Hematopoietic multipotent progenitor cell treated with erythropoietin and hydrocortisone succinate and interleukin-3 and kit ligand, for 17 days (in vitro differentiated cells): ENCODE data around the gene RPIA.
"Not testable (repeated sequence)": the region's sequence is repeated elsewhere in the genome, so short reads cannot be mapped to it uniquely, and the experiment has no call there.

Source experiments
- DNase-seq: peaks from one replicate; pipeline ENCODE4 v3.0.0-alpha.2; 2015; ENCODE audit warnings: low spot score

Gene RPIA

DNA sequence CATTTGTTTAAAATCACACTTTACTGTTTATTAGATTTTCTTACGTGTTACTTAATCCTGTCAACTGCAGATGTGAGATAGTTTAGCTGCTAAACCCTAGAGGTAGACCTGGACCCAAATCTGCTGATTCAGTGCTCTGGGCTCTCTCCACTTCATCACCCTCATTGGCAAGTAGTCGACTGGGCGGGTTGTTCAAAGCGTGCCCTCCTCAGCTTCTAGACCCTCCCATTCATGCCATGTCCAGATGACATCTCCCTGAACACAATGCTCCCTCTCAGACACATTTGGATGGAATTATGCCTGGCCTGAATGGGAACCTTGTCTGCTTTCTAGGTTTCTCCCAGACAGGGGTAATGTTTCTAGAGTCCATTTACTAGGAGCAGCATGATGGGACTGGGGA is 43.7 kb downstream of the RPIA start:
- DNase-seq, result peak; percentile 89

DNA sequence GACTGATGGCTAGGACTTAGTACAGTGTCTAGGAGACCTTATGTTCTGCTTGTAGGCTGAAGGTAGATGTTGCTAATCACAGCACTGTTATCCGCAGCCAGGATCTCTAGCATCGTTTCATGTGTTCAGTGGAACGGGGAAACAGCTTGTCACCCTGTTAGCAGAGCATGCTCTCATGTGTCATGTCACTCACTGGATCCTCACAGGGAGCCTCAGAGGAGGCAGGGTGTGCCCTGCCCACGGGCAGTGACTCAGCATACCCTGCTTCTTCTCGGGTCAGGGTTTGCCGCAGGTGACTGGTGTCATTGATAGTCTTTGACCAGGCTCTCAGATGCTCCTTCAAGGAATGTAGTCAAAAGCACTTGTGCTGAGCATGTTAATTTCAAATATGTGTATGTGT is 44.4 kb downstream of the RPIA start:
- peak; percentile 94 for DNase-seq

DNA sequence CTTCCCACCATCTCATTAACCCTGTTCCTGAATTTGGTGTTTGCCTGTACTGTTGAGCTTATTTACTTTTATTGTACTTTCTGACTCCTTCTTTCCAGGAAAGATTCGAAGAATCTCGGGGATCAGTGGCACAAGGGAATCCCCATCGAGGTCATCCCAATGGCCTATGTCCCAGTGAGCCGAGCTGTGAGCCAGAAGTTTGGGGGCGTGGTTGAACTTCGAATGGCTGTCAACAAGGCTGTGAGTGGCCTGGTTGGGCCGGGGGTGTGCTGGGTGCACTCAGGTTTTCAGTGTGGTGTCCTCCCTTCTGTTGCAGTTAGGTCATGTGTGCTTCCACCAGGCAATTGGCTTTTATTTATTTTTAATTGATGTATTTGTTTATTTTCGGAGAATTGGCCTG is 45.0 kb downstream of the RPIA start:
- DNase-seq, result peak; percentile 61

DNA sequence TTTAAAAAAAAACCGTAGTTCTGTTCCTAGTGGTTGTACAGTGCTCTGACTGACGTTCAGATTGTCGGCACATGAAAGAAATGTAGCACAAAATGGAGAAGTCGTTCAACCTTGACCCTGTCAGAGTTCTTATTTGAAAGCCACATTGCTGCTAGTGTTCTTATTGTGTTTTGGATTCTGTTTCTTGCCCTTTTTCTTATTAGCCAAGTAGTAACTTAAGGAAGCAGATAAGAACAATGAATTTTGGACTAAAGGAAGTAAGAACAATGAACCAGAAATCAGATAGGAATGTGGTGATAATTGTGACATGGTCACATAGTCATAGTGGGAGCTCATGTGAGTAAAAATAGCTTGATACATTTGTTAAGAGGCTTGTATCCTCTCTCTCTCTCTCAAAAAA is 45.9 kb downstream of the RPIA start:
- peak; percentile 33 for DNase-seq

DNA sequence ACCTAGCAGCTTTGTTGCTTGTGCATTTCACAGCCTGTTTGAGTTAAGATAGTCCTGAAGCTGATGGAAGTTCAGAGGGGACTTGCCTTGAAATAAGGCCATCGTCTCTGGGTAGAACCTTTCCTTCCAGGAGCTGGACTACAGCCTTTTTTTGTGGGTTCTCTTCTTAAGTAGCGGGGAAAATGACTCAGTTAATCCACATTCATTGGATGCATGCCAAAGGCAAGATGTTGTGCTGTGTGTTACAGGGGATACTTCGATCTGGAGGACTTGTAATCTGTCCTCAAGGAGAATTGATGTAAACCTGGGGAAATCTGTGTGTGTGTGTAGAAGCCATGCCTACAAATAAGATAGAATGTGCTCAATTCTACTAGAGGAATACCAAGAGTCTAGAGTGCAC is 46.8 kb downstream of the RPIA start:
- peak; percentile 78 for DNase-seq

DNA sequence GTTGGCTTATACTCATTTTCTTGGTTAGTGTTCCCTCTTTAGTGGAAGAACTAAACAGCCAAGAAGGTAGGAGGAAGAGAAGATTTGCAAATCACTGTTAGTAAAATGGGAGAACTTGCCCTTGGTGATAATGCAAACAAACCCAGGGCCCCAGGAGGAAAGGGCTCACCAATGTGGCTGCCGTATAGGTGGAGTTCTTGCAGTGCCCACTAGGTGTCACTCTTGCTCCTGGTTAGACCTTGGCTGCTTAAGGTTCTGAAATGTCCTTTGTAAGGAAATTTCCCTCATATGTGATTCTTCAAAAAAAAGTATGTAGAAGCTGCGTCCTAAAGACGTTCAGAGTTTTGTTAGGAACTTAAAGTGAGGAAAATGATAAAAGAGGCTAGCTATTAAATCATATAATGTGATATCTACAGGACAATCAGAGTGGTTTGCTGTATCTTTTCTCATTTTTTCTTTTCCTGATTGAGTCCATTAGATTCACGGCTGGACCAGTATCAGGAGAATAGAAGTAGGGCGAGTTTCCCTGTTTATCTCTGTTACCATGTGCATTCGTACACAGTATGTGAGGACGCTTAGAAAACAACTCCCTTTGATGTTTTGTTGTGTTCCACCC is 48.6 kb downstream of the RPIA start:
- peak; percentile 91 for DNase-seq

DNA sequence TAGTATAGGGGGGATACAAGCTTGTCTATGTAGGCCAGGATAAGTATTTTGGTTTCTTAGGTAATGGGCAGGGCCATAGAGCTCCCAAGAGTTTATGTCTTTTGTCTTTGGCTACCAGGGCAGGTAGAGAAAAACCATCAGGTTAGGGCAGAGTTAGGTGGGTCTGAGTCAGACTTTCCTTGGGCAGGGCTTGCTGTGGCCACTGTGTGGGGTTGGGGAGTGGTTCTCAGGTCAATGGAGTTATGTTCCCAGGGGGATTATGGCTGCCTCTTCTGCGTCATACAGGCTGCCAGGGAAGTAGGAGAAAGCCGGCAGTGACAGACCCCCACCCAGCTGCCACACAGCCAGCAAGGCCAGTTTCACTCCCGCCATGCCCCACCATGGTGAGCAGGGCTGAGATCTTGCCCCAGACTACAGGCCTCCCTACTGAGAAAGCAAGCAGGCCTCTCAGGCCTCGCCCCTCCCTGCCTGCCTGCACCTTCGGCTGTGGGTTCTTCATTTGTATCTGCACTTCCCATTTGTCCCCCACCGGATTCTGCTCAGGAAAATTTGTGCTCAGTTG is 55.5 kb downstream of the RPIA start:
- DNase-seq, result peak; percentile 36

DNA sequence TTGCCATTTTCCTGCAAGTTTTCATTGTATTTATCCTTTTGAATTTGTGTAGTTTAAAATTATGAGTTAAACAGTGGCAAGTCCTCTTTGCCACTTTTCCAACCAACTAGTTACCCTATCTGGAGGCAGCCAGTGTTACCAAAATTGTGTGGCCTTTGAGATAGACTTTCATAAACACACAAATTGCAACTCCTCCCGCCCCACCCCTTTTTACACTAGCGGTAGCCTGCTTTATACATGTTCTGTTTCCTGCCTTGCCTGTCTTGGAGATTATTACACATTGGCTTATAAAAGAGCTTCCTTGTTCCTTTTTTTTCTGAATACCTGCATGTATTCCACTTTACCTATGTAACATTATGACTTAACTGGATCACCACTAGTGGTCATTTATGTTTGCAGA is 56.5 kb downstream of the RPIA start:
- peak; percentile 78 for DNase-seq

DNA sequence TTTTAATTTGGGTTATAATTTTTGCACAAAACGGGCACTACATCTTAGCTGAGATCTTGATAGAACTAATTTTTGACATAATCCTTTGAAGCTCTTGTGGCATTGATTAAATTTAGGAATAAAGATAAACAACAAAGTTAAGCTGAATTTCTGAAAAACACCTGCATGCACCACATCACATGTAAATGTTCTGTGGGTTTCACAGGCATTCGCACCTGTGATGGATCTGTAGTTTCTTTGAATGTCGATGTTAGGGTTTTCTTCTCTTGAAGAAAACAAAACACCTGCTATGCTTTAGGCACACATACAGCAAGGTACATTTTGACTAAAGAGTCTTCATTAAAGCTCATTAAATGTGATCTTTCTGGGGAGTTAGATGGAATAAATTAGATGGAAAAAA is 60.3 kb downstream of the RPIA start:
- DNase-seq, result no peak

DNA sequence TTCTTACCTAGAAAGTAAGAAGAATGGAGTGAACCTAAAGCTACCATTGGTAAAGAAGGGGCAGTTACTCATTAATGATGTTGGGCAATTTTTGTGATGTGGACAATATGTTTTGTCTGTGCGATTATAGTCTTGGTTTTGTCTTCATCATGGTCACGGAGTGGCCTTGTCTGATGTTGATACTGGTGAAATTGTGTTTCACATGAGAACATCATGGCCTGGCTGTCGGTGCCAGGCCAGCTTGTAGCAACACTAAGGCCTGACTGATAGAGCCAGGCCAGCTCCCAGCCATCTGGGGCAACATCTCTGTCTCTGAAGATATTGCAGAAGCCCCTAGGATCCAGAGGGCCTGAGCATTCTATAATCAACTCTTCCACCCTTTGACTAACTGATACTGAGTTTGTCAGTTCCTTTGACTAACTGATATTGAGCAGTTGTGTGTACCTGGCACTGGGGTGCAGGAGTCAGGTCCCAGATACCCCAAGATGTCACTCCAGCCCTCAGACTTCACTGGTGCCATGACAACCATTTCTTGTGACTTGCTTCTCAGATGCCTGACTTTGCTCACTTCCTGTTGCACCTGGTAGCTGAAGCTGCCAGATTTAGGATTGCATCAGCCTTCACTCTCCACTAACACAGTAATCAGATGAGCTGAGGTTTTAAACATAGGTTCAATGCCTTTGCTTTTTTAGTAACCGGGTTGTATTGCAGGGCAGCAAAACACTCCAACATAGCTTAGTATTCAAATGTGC is 62.5 kb downstream of the RPIA start:
- DNase-seq, result no peak

DNA sequence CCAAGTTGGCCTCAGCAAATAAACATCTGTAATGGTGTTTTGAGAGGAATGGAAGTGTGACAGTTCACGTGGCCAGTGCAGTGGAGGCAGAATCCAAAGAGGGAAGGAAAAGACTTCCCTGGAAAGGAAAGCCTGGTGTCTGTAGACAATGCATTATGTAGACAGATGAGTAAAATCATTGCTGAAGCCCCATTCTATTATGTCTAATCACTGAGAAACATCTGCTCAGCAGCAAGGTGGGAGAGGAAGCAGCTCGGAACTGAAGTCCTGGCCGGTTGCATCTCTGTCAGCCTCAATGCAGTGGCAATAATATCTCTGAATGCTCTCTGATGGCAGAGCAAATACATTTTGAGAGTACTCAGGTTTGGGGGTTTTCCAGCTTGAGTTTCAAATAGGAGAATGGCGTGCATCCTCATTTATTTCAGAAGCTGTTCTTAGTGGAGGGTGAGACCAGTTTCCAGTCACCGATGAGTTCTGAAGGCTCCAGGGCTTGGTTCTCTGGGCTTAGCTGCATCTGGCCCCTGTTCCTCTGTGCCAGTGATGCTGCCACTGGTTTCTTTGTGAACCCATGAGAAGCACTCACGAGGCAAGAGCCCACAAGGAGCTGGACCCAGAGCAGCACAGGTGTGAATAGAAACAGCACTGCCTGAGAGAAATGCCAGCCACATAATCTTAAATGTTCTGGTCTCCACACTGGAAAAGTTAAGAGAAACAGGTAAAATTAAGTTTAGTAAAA is 63.3 kb downstream of the RPIA start:
- DNase-seq, result no peak

DNA sequence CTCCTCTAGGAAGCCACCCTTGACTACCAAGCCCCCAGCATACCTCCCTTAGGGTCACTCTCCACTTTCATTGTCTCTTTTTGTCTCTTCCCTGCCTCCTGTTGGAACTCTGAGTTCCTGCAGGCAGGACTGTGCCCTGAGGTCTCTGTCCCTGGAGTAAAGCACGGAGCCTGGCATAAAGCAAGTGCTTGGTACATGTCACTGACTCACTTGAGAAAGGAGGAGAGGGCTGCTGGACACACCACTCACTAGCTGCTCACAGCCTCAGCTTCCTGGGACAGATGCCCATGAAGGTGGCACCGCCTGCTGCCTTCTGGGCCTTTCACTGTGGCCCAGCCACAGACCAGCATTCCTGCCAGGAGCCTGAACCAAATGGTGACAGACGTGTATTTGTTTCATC is 64.4 kb downstream of the RPIA start:
- no peak for DNase-seq

DNA sequence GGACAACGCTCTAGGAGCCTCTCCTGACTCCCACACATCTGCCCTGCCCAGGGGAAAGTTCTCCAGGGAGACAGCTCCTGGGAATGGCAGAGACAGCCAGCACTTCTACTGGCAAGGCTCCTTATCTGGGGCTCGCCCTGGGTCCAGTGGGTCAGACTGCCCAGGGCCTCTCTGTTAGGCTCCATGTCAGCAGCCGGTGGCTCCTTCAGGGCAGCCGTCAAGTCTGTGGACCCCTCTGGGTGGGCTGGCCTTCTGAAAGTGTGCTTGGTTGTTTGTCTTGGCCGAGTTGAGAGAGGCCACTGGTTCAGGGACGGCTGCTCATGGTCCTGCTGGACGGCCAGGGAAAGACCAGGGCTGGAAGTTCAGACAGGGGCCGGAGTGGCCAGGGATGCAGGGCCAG is 65.6 kb downstream of the RPIA start:
- no peak for DNase-seq

DNA sequence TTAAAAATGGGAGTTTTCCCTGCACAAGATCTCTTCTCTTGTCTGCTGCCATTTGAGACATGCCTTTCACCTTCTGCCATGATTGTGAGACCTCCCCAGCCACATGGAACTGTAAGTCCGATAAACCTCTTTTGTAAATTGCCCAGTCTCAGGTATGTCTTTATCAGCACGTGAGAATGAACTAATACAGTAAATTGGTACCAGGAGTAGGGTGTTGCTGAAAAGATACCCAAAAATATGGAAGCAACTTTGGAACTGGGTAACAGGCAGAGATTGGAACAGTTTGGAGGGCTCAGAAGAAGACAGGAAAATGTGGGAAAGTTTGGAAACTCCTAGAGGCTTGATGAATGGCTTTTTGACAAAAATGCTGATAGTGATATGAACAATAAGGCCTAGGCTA is 67.2 kb downstream of the RPIA start:
- not testable (repeated sequence) for DNase-seq

DNA sequence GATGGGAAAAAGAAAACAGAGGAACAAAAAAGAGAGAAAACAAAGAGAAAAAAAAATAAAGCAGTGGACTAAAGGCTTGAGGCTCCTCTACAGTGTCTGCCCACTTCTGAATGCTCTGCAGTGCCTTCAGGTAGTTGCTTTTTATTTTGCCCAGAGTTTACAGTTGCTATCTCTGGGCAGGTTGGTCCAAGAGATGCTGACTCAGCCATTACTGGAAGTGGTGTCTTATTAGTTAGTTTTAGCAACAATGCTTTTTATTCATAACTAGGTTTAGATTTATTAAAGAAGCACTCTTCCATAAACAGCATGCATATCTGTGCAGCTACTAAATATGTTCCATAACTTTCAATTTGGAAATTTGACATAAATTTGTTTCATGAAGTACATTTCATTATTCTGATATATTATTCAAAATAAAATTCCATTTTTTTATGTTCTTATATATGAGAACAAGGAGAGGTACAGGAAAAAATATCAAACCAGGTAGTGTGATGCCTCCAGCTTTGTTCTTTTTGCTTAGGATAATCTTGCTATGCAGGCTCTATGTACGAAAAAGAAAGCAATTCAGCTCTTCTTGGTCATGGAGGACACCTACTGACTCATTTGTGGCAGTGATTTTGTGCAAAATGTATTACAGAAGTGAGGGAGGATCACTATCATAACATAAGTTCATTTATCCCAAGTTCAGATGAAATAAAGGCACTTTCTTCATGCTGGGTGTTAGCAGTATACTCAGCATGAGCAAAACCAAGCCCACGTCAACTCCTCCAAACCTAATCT is 69.5 kb downstream of the RPIA start:
- DNase-seq, result no peak

DNA sequence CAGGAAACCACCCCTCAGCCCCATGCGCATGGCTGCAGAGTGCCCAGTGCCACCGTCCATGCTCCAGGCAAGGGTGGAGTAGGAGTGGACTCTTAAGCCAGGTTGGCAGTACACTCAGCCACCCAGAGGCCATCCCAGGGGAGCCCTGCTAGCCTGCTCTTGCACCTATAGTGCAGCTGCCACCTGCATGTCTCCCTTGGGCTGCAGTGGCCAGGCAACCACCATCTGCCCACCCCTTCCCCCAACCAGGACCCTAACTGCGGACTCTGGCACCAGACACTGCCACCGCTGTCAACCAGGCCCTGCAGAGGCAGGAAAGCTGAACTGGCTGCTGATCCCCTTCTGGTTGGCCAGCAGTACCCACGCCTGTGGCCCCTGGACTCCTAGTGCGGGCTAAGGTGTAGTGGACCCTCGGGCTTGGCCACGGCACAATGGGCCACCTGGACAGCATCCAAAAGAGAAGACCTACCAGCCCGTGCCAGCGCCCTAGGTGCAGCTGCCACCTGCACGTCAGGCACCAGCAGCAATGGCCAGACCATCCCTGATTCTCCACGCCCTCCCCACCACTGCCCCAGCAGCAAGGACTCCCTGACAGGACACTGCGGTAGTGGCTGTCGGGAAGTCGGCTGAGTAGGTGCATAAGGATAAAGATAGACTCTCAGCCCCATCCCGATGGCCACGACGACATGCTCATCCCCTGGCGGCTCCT is 72.8 kb downstream of the RPIA start:
- DNase-seq, result no peak

DNA sequence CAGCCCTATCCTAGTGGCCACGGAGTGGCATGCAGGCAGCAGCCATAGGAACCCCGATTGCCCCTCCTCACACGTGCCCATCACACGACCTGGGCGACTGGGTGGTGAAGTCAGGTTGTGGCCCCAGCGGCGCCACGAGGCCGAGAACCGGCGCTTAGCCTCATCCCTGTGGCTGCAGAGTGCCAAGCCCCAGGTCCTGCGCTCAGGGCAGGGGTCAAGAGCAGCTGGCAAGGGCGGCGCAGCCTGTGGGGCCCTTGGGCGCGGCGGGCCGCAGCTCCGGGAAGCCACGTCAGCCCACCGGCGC is 73.3 kb downstream of the RPIA start:
- no peak for DNase-seq

DNA sequence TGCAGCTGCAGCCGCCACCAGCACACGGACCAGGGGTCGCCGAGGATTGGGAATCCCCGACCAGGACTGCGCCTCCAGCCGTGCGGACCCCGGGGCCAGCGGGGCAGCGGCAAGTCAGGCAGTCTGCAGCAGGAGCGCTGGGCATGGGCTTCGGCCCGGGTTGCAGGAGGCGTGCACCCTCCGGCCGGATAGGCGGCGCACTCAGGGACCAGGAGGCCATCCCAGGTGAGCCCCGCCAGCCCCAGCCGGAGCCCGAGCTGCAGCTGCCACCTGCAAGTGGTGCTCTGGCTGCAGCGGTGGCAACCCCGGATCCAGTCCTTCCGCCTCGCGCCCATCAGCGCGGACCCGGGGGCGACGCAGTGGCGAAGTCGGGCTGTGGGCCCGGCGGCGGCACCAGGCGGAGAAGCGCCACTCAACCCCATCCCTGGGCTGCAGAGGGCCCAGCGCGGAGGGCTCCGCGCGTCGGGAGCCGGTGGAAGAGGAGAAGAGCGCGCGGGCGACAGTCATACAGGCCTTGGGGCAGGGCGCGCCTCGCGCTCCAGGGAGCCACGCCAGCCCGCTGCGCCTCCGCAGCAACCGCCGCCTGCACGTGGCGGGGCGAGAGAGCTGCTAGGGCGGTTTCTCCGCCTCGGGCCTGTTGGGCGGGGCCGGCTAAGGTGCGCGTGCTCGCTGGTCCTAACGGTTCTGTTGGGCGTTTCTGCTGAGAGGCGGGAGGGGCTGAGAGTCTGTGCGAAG is 73.8 kb downstream of the RPIA start:
- peak; percentile 77 for DNase-seq

DNA sequence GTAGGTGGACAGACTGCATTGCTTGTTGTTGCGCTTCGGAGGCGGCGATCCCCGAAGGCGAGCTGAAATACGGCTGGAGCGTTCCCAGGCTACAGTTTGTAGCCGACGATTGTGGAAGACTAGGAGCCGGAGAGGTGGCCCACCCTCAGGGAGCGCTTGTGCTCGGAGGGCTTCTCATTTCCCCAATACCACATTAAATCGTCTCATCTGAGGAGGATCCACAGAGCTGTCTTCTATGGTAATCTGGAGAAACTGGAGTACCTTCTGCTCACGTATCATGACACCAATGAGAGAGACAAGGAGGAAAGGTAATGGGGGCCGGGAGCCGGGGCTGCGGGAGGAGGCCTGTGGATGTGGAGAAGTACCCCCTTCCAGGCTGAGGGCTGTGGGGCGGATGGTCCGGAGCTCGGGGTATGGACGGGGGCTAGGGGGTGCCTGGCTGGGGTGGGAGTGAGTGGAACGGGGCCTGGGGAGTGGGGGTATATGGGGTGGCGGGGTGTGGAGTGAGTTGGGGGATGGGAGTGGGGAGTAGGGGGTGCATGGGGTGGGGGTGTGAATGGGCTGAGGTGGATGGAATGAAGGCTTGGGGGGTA is 74.5 kb downstream of the RPIA start:
- DNase-seq, result not testable (repeated sequence)

DNA sequence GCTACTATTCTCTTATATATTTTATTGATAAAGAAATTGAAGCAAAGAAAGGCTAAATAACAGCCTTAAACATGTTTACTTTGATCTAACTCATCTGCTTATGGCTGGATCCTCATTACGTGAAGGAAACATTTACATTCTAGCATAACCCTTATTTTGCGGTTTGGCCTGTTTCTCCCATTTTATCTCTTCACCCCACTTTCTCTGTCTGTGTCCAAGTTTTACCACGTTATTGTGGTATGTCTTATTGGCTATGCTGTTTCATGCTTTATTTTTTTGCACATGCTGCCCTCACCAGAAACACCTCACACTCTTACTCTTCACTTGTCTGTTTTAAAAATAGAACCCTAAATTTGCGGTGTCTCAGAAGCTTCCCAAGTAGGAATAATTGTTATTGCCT is 78.5 kb downstream of the RPIA start:
- DNase-seq, result no peak
